C1 segment of cervical spinal cord (tissue), 14 donors: Measurements from ENCODE around the gene COP1.

ENCODE experiments used
- DNase-seq, 14 donors: peaks; one replicate each; lab custom pipeline; 2025; lab: John Stamatoyannopoulos, UW

The COP1 gene

GRCh38 chr1:175895966-175896365 lies 311.1 kb downstream of the COP1 start:
- DNase-seq: no peak
